DND-41 (cell line): Measurements from ENCODE around the gene SLC50A1.
A peak's percentile ranks its signal among the peaks of the same experiment; 100 is the strongest.
"Not testable (repeated sequence)": the region's sequence is repeated elsewhere in the genome, so short reads cannot be mapped to it uniquely, and the experiment has no call there.

Experiments used
- ATAC-seq: fragments of 200-7000 bp; cut with Tn5 transposase; 3 replicates; pipeline ENCODE4 v1.9.1; 2021; ENCODE audit warnings: low read depth; ENCODE audit not compliant: insufficient read depth
- DNase-seq: peaks from one replicate; pipeline ENCODE4 v3.0.0-alpha.2; 2020
- H2AFZ ChIP-seq: 2 replicates; pipeline ENCODE4 v1.6.0; 2012; ENCODE audit warnings: low read depth, low read length
- H3K27ac ChIP-seq: 2 replicates; pipeline ENCODE4 v1.5.1; 2012; ENCODE audit warnings: low read length, inconsistent platforms
- H3K27me3 ChIP-seq: fragments of 200-600 bp; sonication (generic); 2 replicates; pipeline ENCODE4 v1.6.0; 2012; ENCODE audit warnings: low read length, mild to moderate bottlenecking, inconsistent platforms; ENCODE audit not compliant: insufficient read depth, poor library complexity
- H3K36me3 ChIP-seq: 2 replicates; pipeline ENCODE4 v1.5.1; 2012; ENCODE audit warnings: low read length, inconsistent platforms; ENCODE audit not compliant: insufficient read depth
- H3K4me1 ChIP-seq: 2 replicates; pipeline ENCODE4 v1.5.1; 2012; ENCODE audit warnings: mild to moderate bottlenecking, low read length; ENCODE audit not compliant: insufficient read depth
- H3K4me2 ChIP-seq: 2 replicates; pipeline ENCODE4 v1.6.0; 2012; ENCODE audit warnings: mild to moderate bottlenecking, moderate library complexity, low read length, inconsistent platforms; ENCODE audit not compliant: insufficient read depth
- H3K4me3 ChIP-seq, 2 experiments: fragments of 200-600 bp in 1 of 2; shearing (Covaris generic) in 1 of 2; 2 replicates each; pipeline ENCODE4 v1.5.1; 2012 to 2016; ENCODE audit warnings: inconsistent platforms in 2 of 2, low read length in 2 of 2, mild to moderate bottlenecking in 2 of 2, low read depth in 1 of 2, moderate library complexity in 1 of 2
- H3K79me2 ChIP-seq: 2 replicates; pipeline ENCODE4 v1.6.0; 2012; ENCODE audit warnings: low read length, inconsistent platforms; ENCODE audit not compliant: insufficient read depth
- H3K9ac ChIP-seq: 2 replicates; pipeline ENCODE4 v1.6.0; 2012; ENCODE audit warnings: low read depth, mild to moderate bottlenecking, inconsistent platforms, low read length, moderate library complexity
- H3K9me3 ChIP-seq: 2 replicates; pipeline ENCODE4 v1.5.1; 2012; ENCODE audit warnings: low read length, moderate library complexity, mild to moderate bottlenecking, inconsistent platforms; ENCODE audit not compliant: insufficient read depth, severe bottlenecking
- H4K20me1 ChIP-seq: 2 replicates; pipeline ENCODE4 v1.6.0; 2012; ENCODE audit warnings: low read length; ENCODE audit not compliant: insufficient read depth
- CTCF ChIP-seq: IDR thresholded peaks from 2 replicates; pipeline ENCODE4 v1.5.1; 2012; ENCODE audit warnings: borderline replicate concordance, low read length, moderate library complexity, mild to moderate bottlenecking; ENCODE audit not compliant: poor library complexity, severe bottlenecking; ENCODE audit errors: extremely low read depth
- EZH2 ChIP-seq: IDR thresholded peaks from 3 replicates; pipeline ENCODE4 v1.6.1; 2012; ENCODE audit warnings: borderline replicate concordance, low read depth, mild to moderate bottlenecking, moderate library complexity, low read length, inconsistent platforms; ENCODE audit not compliant: severe bottlenecking

SLC50A1 gene

GRCh38 chr1:155145491-155145890, 9.8 kb downstream of the SLC50A1 start:
- TF ChIP-seq EZH2 (no peak), CTCF (peak; percentile 21)
- Histone ChIP-seq H2AFZ (no peak overlapping the region), H3K27me3 (peaks cover 4% of the 10 kb centered on the region), H3K36me3 (no peaks in the 10 kb centered on the region), H3K4me1 (peaks cover 6% of the 10 kb centered on the region), H3K27ac (no peak overlapping the region), H4K20me1 (no peaks in the 10 kb centered on the region), H3K9ac (no peak overlapping the region), H3K4me2 (no peak overlapping the region), H3K4me3 (no peak overlapping the region), H3K79me2 (no peaks in the 10 kb centered on the region), H3K9me3 (no peaks in the 10 kb centered on the region)
- DNase-seq: no peak
- ATAC-seq: no peak

GRCh38 chr1:155155996-155156643, 20.5 kb downstream of the SLC50A1 start:
- not testable (repeated sequence) for H3K79me2 ChIP-seq, DNase-seq, H2AFZ ChIP-seq, H3K4me1 ChIP-seq, ATAC-seq, H3K9ac ChIP-seq, H3K9me3 ChIP-seq, H3K4me2 ChIP-seq, H3K27ac ChIP-seq, H3K36me3 ChIP-seq, H3K4me3 ChIP-seq, H3K27me3 ChIP-seq, H4K20me1 ChIP-seq

- no peaks in the 10 kb centered on the region for H3K4me1 ChIP-seq
Measured at GRCh38 chr1:155158991-155159390, 23.3 kb downstream of the SLC50A1 start.

GRCh38 chr1:155160128-155160527, 24.5 kb downstream of the SLC50A1 start:
- no peak overlapping the region for H3K4me2 ChIP-seq
- no peak for ATAC-seq
- no peaks in the 10 kb centered on the region for H3K79me2 ChIP-seq
- H3K27me3 ChIP-seq: peaks cover 3% of the 10 kb centered on the region
- no peaks in the 10 kb centered on the region for H3K4me1 ChIP-seq
- H3K4me3 ChIP-seq: no peak overlapping the region
- H3K9ac ChIP-seq: no peak overlapping the region
- H3K27ac ChIP-seq: no peak overlapping the region
- no peaks in the 10 kb centered on the region for H3K9me3 ChIP-seq
- H3K36me3 ChIP-seq: no peaks in the 10 kb centered on the region
- no peak for DNase-seq
- no peak overlapping the region for H2AFZ ChIP-seq
- no peaks in the 10 kb centered on the region for H4K20me1 ChIP-seq
- TF ChIP-seq CTCF (no peak), EZH2 (no peak)

More at GRCh38 chr1:155158991-155159390, 23.3 kb downstream of the SLC50A1 start:
- no peak overlapping the region for H3K4me3 ChIP-seq
- H3K9ac ChIP-seq: no peak overlapping the region
- TF ChIP-seq CTCF (no peak), EZH2 (no peak)
- H3K36me3 ChIP-seq: no peaks in the 10 kb centered on the region
- DNase-seq (no peak), ATAC-seq (no peak)
- H3K27me3 ChIP-seq: peaks cover 3% of the 10 kb centered on the region
- no peak overlapping the region for H2AFZ ChIP-seq
- no peak overlapping the region for H3K4me2 ChIP-seq
- no peak overlapping the region for H3K27ac ChIP-seq
- H4K20me1 ChIP-seq: no peaks in the 10 kb centered on the region
- H3K9me3 ChIP-seq: no peaks in the 10 kb centered on the region
- H3K79me2 ChIP-seq: no peaks in the 10 kb centered on the region

GRCh38 chr1:155162631-155163030, 27.0 kb downstream of the SLC50A1 start:
- DNase-seq, H3K4me1 ChIP-seq, H2AFZ ChIP-seq, H3K27ac ChIP-seq, H3K9me3 ChIP-seq, ATAC-seq, H3K27me3 ChIP-seq, H4K20me1 ChIP-seq, H3K4me2 ChIP-seq, H3K4me3 ChIP-seq, H3K36me3 ChIP-seq, H3K9ac ChIP-seq, H3K79me2 ChIP-seq: not testable (repeated sequence)

- H3K79me2 ChIP-seq, H3K4me3 ChIP-seq, H3K36me3 ChIP-seq, H3K9ac ChIP-seq, DNase-seq, H4K20me1 ChIP-seq, H2AFZ ChIP-seq, H3K27ac ChIP-seq, ATAC-seq, H3K9me3 ChIP-seq, H3K4me2 ChIP-seq, H3K27me3 ChIP-seq: not testable (repeated sequence)
- peaks cover 14% of the 10 kb centered on the region for H3K4me1 ChIP-seq
Measured at GRCh38 chr1:155163785-155164184, 28.1 kb downstream of the SLC50A1 start.
